Ascending aorta (tissue), 2 donors: ENCODE data around the gene OR5D16. TPM values are rescaled to one million over a fixed set of nuclear protein-coding genes. Genes with fewer than 3 reads are reported as not detected.
"Not testable (repeated sequence)": the region's sequence is repeated elsewhere in the genome, so short reads cannot be mapped to it uniquely, and the experiment has no call there.

Source experiments
- DNase-seq, 2 donors: peaks; one replicate each; pipeline ENCODE4 v3.0.0-alpha.2; 2019; ENCODE audit warnings: low spot score in 2 of 2
- H3K27ac ChIP-seq, 2 donors: fragments of 200-600 bp; sonication (generic); one replicate each; pipeline ENCODE4 v1.5.1; 2016 to 2017; ENCODE audit warnings: mild to moderate bottlenecking in 1 of 2
- H3K27me3 ChIP-seq: fragments of 200-600 bp; sonication (generic); one replicate; pipeline ENCODE4 v1.5.1; 2017
- H3K36me3 ChIP-seq, 2 donors: fragments of 200-600 bp; sonication (generic); one replicate each; pipeline ENCODE4 v1.5.1; 2016
- H3K4me1 ChIP-seq, 2 donors: fragments of 200-600 bp; sonication (generic); one replicate each; pipeline ENCODE4 v1.5.1; 2016 to 2017; ENCODE audit warnings: mild to moderate bottlenecking in 1 of 2
- H3K4me3 ChIP-seq, 2 donors: fragments of 200-600 bp; sonication (generic); one replicate each; pipeline ENCODE4 v1.5.1; 2016 to 2017; ENCODE audit warnings: mild to moderate bottlenecking in 1 of 2
- H3K9me3 ChIP-seq, 2 donors: fragments of 200-600 bp; sonication (generic); one replicate each; pipeline ENCODE4 v1.5.1; 2016
- intact Hi-C: fragments of 100-400 bp; cut with DNase I; formaldehyde crosslinking; loops from one replicate; pipeline ENCODE4 v1.15.1; 2023
- total RNA-seq: library from RNA; depleted of rRNA; stranded (reverse); fragments of >200 nt; gene quantifications from one replicate; pipeline ENCODE4 v1.1.0, GENCODE V29; 2016

Gene OR5D16
- total RNA-seq, 1 donor from 2014 or later: not detected

GRCh38 chr11:55882997-55883396 lies 44.4 kb downstream of the OR5D16 start, which contains the start of gene TRIM51:
Gene TRIM51, plus strand, starts transcription at chr11:55883297. Its CDS starts 2,132 bp downstream, at chr11:55885429.
- H3K9me3 ChIP-seq, H3K4me1 ChIP-seq, DNase-seq, H3K27ac ChIP-seq, H3K36me3 ChIP-seq, H3K4me3 ChIP-seq, H3K27me3 ChIP-seq, intact Hi-C loops: not testable (repeated sequence)

- H3K27me3 ChIP-seq, H3K27ac ChIP-seq, H3K4me3 ChIP-seq, H3K36me3 ChIP-seq, intact Hi-C loops, DNase-seq, H3K4me1 ChIP-seq, H3K9me3 ChIP-seq: not testable (repeated sequence)
Measured at GRCh38 chr11:55884995-55885394, 46.4 kb downstream of the OR5D16 start.

GRCh38 chr11:55885481-55885880 lies 46.9 kb downstream of the OR5D16 start:
- H3K36me3 ChIP-seq, intact Hi-C loops, H3K27ac ChIP-seq, H3K4me3 ChIP-seq, H3K27me3 ChIP-seq, DNase-seq, H3K4me1 ChIP-seq, H3K9me3 ChIP-seq: not testable (repeated sequence)

Other genes with a start within 250 kb of the OR5D16 start
- gene OR4C11, start 231.1 kb upstream of the OR5D16 start, total RNA-seq: not detected
- not detected for gene OR4P4, start 203.6 kb upstream of the OR5D16 start, total RNA-seq
- not detected for gene OR4S2, start 190.4 kb upstream of the OR5D16 start, total RNA-seq
- gene OR4C6, start 176.6 kb upstream of the OR5D16 start, total RNA-seq: not detected
- not detected for gene OR5D13, start 65.3 kb upstream of the OR5D16 start, total RNA-seq
- gene OR5D14, start 43.2 kb upstream of the OR5D16 start, total RNA-seq: not detected
- not detected for gene OR5L1, start 27.4 kb upstream of the OR5D16 start, total RNA-seq
- gene OR5D18, start 19.1 kb upstream of the OR5D16 start, total RNA-seq: not detected
- gene OR5L2, start 11.5 kb upstream of the OR5D16 start, total RNA-seq: not detected
- gene TRIM51, start 44.5 kb downstream of the OR5D16 start, total RNA-seq: not detected
- not detected for gene OR5W2, start 75.8 kb downstream of the OR5D16 start, total RNA-seq
- not detected for gene OR5I1, start 97.6 kb downstream of the OR5D16 start, total RNA-seq
- 0.64 TPM for gene OR10AG1, start 131.2 kb downstream of the OR5D16 start, total RNA-seq
- not detected for gene OR5F1, start 155.9 kb downstream of the OR5D16 start, total RNA-seq
- gene OR5AS1, start 188.9 kb downstream of the OR5D16 start, total RNA-seq: not detected